ENCODE measurements around the gene CIC.

CIC gene

GRCh38 chr19:42244347-42245220, 24.5 kb upstream of the CIC start:
- DNase-seq: peak; percentile 52 to 74

- DNase-seq: no peak
Observed at GRCh38 chr19:42245231-42245630, 23.8 kb upstream of the CIC start.

GRCh38 chr19:42246143-42246921, 22.7 kb upstream of the CIC start:
- DNase-seq: no peak

GRCh38 chr19:42246922-42247639, 22.0 kb upstream of the CIC start:
- DNase-seq: no peak

- DNase-seq: no peak
Observed at GRCh38 chr19:42247640-42248199, 21.3 kb upstream of the CIC start.

- no peak for DNase-seq
Observed at GRCh38 chr19:42248270-42249148, 20.5 kb upstream of the CIC start.

GRCh38 chr19:42249149-42249750, 19.8 kb upstream of the CIC start:
- DNase-seq: no peak

- DNase-seq: no peak
Observed at GRCh38 chr19:42249769-42250168, 19.3 kb upstream of the CIC start.

GRCh38 chr19:42250183-42250665, 18.8 kb upstream of the CIC start:
- no peak for DNase-seq

GRCh38 chr19:42250666-42251531, 18.2 kb upstream of the CIC start:
- DNase-seq: no peak

- DNase-seq: no peak
Observed at GRCh38 chr19:42251572-42252358, 17.3 kb upstream of the CIC start.

- peak in 1 of 2 experiments; percentile 33 for DNase-seq
Observed at GRCh38 chr19:42252365-42253244, 16.4 kb upstream of the CIC start.

- DNase-seq: no peak
Observed at GRCh38 chr19:42253245-42254088, 15.6 kb upstream of the CIC start.

- DNase-seq: no peak
Observed at GRCh38 chr19:42254089-42254849, 14.8 kb upstream of the CIC start.

GRCh38 chr19:42254850-42255765, 13.9 kb upstream of the CIC start, which contains the start of gene ERF:
ERF (minus strand) TSS chr19:42255128; CDS start chr19:42254999, 129 bp downstream.
- no peak for DNase-seq
